Testis (tissue), 2 donors: ENCODE data around the gene RAD23B.

Experiments used
- POLR2A ChIP-seq: fragments of 450-650 bp; IDR thresholded peaks from one replicate; pipeline ENCODE4 v1.6.1; 2017; ENCODE audit warnings: antibody characterized with exemption, mild to moderate bottlenecking, moderate library complexity
- TF ChIP-seq, protein P1 (sequence below), 3 experiments: fragments of 450-650 bp in 2 of 3; fragments of 200-600 bp in 1 of 3; sonication (generic) in 1 of 3; IDR thresholded peaks; one replicate each; pipeline ENCODE4 v1.5.1; 2016 to 2019; ENCODE audit warnings: antibody characterized with exemption in 3 of 3, mild to moderate bottlenecking in 2 of 3, moderate library complexity in 1 of 3

DNA sequence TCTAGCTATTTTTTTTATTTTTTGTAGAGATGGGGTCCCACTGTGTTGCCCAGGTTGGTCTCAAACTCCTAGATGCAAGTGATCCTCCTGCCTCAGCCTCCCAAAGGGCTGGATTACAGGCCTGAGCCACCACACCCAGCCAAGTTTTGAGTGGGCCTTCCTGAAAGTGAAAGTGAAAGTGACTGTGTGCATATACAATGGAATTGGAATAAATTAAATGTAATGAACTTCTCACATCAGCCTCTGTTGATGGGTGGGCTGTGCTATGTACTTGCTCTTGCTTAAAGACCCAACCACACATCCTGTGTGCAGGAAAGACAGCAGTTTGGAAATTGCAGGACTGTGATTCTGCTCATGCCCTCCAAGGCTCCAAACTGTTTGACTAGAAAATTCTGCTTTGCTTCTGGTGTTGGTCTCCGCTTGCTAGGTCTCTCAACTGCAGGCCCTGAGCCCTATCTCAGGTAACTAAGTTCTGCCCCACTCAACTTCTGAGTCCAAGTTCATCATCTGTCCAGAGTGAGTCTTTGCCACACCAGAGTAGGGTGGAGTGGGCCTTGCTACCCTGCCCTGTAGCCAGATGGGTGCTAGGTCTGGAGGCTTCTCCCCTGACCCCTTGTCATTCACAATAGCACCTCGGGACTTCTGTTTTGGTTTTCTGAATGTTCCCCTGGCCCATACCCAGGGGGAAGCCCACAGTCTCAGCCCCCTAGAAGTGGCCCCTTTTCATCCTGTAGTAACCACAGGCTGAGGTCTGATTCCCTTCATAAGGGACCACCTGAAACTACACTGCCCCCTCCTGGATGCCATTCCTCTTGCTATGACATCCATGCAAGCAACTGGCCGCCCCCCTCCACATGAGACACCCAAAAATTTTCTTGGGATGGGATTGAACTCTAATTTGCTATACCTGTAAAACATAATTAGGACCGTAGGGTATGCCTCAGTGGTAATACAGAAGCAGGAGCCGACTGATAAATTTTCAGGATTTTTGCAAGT is 36.5 kb upstream of the RAD23B start:
- TF ChIP-seq POLR2A = no peak
- TF ChIP-seq, protein P1, sequence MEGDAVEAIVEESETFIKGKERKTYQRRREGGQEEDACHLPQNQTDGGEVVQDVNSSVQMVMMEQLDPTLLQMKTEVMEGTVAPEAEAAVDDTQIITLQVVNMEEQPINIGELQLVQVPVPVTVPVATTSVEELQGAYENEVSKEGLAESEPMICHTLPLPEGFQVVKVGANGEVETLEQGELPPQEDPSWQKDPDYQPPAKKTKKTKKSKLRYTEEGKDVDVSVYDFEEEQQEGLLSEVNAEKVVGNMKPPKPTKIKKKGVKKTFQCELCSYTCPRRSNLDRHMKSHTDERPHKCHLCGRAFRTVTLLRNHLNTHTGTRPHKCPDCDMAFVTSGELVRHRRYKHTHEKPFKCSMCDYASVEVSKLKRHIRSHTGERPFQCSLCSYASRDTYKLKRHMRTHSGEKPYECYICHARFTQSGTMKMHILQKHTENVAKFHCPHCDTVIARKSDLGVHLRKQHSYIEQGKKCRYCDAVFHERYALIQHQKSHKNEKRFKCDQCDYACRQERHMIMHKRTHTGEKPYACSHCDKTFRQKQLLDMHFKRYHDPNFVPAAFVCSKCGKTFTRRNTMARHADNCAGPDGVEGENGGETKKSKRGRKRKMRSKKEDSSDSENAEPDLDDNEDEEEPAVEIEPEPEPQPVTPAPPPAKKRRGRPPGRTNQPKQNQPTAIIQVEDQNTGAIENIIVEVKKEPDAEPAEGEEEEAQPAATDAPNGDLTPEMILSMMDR (IDR thresholded peaks at IDR 0.05) = no peak
